Heart left ventricle (tissue), 16 donors: ENCODE results near the gene ARPC1B. TPM values are rescaled to one million over a fixed set of nuclear protein-coding genes. Genes with fewer than 3 reads are reported as not detected.

Experiments used
- ATAC-seq, 4 donors: fragments of 200-7000 bp; cut with Tn5 transposase; one replicate each; pipeline ENCODE4 v1.9.1; 2020 to 2022; ENCODE audit warnings: moderate library complexity in 4 of 4, mild to moderate bottlenecking in 3 of 4, moderate number of reproducible peaks in 1 of 4
- DNase-seq, 5 donors: peaks; one replicate each; pipeline ENCODE4 v3.0.0-alpha.2; 2020
- H3K27ac ChIP-seq, 12 donors: fragments of 200-600 bp; sonication (generic) in 4 of 12; one replicate each; pipeline versions ENCODE4 v1.5.0 to v1.8.0; 2016 to 2022; ENCODE audit warnings: mild to moderate bottlenecking in 2 of 12
- H3K27me3 ChIP-seq, 9 donors: fragments of 200-600 bp; sonication (generic) in 2 of 9; one replicate each; pipeline versions ENCODE4 v1.5.1 to v1.8.0; 2016 to 2022; ENCODE audit warnings: mild to moderate bottlenecking in 3 of 9
- H3K36me3 ChIP-seq, 9 donors: fragments of 200-600 bp; sonication (generic) in 2 of 9; one replicate each; pipeline versions ENCODE4 v1.5.0 to v1.8.0; 2018 to 2022; ENCODE audit warnings: mild to moderate bottlenecking in 2 of 9
- H3K4me1 ChIP-seq, 12 donors: fragments of 200-600 bp; sonication (generic) in 4 of 12; one replicate each; pipeline versions ENCODE4 v1.5.0 to v1.8.0; 2016 to 2022; ENCODE audit warnings: mild to moderate bottlenecking in 3 of 12
- H3K4me3 ChIP-seq, 12 donors: fragments of 200-600 bp; sonication (generic) in 4 of 12; one replicate each; pipeline versions ENCODE4 v1.5.0 to v1.8.0; 2017 to 2022; ENCODE audit warnings: mild to moderate bottlenecking in 9 of 12, moderate library complexity in 4 of 12
- H3K9me3 ChIP-seq, 12 donors: fragments of 200-600 bp; sonication (generic) in 4 of 12; one replicate each; pipeline versions ENCODE4 v1.5.0 to v1.8.0; 2016 to 2022; ENCODE audit warnings: mild to moderate bottlenecking in 1 of 12
- CTCF ChIP-seq, 12 donors: fragments of 200-600 bp; sonication (generic) in 4 of 12; IDR thresholded peaks; one replicate each; pipeline versions ENCODE4 v1.5.0 to v1.8.0; 2018 to 2022; ENCODE audit warnings: antibody characterized with exemption in 12 of 12, mild to moderate bottlenecking in 5 of 12
- POLR2A ChIP-seq, 2 donors: fragments of 450-650 bp; IDR thresholded peaks; one replicate each; pipeline ENCODE4 v1.6.1; 2017; ENCODE audit warnings: antibody characterized with exemption in 2 of 2, mild to moderate bottlenecking in 2 of 2, moderate library complexity in 2 of 2
- WGBS, 4 donors: extraction: QIAGEN DNeasy Blood & Tissue Kit in 2 of 4; methylation state at CpG; one replicate each; pipeline versions ENCODE4 v1.1.5 to v1.1.7; 2013 to 2018; 5-methylcytosine and 5-hydroxymethylcytosine counted together
- intact Hi-C, 10 donors: fragments of 100-400 bp; cut with DNase I; formaldehyde crosslinking; loops; one replicate each; pipeline versions ENCODE4 v1.11.1 to v1.14.2; 2022
- polyA plus RNA-seq, 2 donors: library from polyadenylated mRNA; stranded (reverse); fragments of 200-250 nt; gene quantifications; one replicate each; pipeline ENCODE4 v1.2.3, GENCODE V29; 2013
- total RNA-seq, 9 donors: library from RNA; depleted of rRNA in 2 of 9; stranded (reverse); fragments of >200 nt in 2 of 9; fragmentation: NEBNext Ultra II Directional in 3 of 9; extraction: Animal tissue kit (Norgen Biotek cat#: 25700) in 3 of 9; gene quantifications; one replicate each; pipeline versions ENCODE4 v1.1.0 to v1.2.4, GENCODE V29; 2016 to 2023
- donor health status: ischemic (EF 13 %, LVEDD 7.1; RV severe dilation, severe dysfunction).
- donor health status: healthy with polysubstance abuse.
- donor health status: DM: no; HTN: yes; CAD: no.
- donor health status: DM: no; HTN: no; CAD: no.
- donor health status: ischemic (EF 25% LVEDD 6.9; RV normal size, moderate dysfunction).
- donor health status: ischemic (EF 25% LVEDD 5.7; RV mildly dilated, moderate dysfunction).
- donor health status: healthy.
- donor health status: DM: yes; HTN: yes; CAD: no.
- donor health status: ischemic (EF 35%, LVEDD 5.7; RV mildly dilated, moderate dysfunction).
- donor health status: nonischemic (EF 11% LVEDD 7.7; RV severe dilation, severe dysfunction).
- donor health status: DM: yes; HTN: yes; CAD: no.
- donor health status: PGD.
- donor health status: ischemic (EF 29% LVEDD 5.4; RV normal size, mild dysfunction).
- donor health status: nonischemic (EF 23%, LVEDD 6.1; RV moderate dilation, normal function).

ARPC1B gene
- total and polyA plus RNA-seq, 11 donors = 17.2 to 142 (median 37.1) TPM

- Histone ChIP-seq H3K36me3 (peaks cover 0 to 91% (median 58%) of the 10 kb centered on the region in 9 donors), H3K4me1 (peaks cover 0 to 29% (median 6%) of the 10 kb centered on the region in 12 donors), H3K27ac (no peak overlapping the region), H3K9me3 (no peaks in the 10 kb centered on the region), H3K27me3 (no peaks in the 10 kb centered on the region), H3K4me3 (no peak overlapping the region)
- no peak for ATAC-seq
- WGBS, 4 donors = 90 to 95% (median 95%) methylated on average over 3 to 20 of the region's 20 CpGs
- no peak for TF ChIP-seq CTCF (IDR thresholded peaks at IDR 0.05)
- TF ChIP-seq POLR2A (IDR thresholded peaks at IDR 0.05) = no peak
- intact Hi-C loops = no loop called here
- DNase-seq = no peak
Measured at GRCh38 chr7:99387912-99388311, 13.4 kb downstream of the ARPC1B start.

- 91 to 95% (median 93%) methylated on average over 13 of the region's 13 CpGs for WGBS, 4 donors
- Histone ChIP-seq H3K9me3 (no peaks in the 10 kb centered on the region), H3K36me3 (peaks cover 0 to 93% (median 68%) of the 10 kb centered on the region in 9 donors), H3K27me3 (no peaks in the 10 kb centered on the region), H3K4me1 (peaks cover 0 to 21% (median 15%) of the 10 kb centered on the region in 12 donors), H3K27ac (no peak overlapping the region), H3K4me3 (no peak overlapping the region)
- peak in 1 of 5 donors; percentile 62 for DNase-seq
- intact Hi-C loops = no loop called here
- no peak for ATAC-seq
- no peak for TF ChIP-seq CTCF (IDR thresholded peaks at IDR 0.05)
- TF ChIP-seq POLR2A (IDR thresholded peaks at IDR 0.05) = no peak
Measured at GRCh38 chr7:99389772-99390171, 15.2 kb downstream of the ARPC1B start.

GRCh38 chr7:99390941-99391602, 16.5 kb downstream of the ARPC1B start:
- Histone ChIP-seq H3K9me3 (no peaks in the 10 kb centered on the region), H3K4me1 (peaks cover 0 to 21% (median 15%) of the 10 kb centered on the region in 12 donors), H3K27ac (no peak overlapping the region), H3K27me3 (no peaks in the 10 kb centered on the region), H3K4me3 (no peak overlapping the region), H3K36me3 (peaks cover 0 to 97% (median 75%) of the 10 kb centered on the region in 9 donors)
- 92 to 95% (median 92%) methylated on average over 23 of the region's 23 CpGs for WGBS, 4 donors
- ATAC-seq (no peak), DNase-seq (peak in 1 of 5 donors; percentile 35)
- intact Hi-C loops = no loop called here
- TF ChIP-seq POLR2A (IDR thresholded peaks at IDR 0.05) (no peak), CTCF (IDR thresholded peaks at IDR 0.05) (no peak)

GRCh38 chr7:99392046-99392445, 17.5 kb downstream of the ARPC1B start:
- H3K9me3 ChIP-seq = no peaks in the 10 kb centered on the region
- ATAC-seq = no peak
- TF ChIP-seq CTCF (IDR thresholded peaks at IDR 0.05) = no peak
- no peak for TF ChIP-seq POLR2A (IDR thresholded peaks at IDR 0.05)
- H3K4me3 ChIP-seq = peak overlapping the region in 6 of 12 donors; percentile 55 to 68 (median 58)
- no peak for DNase-seq
- H3K36me3 ChIP-seq = peaks cover 0 to 97% (median 73%) of the 10 kb centered on the region in 9 donors
- H3K27me3 ChIP-seq = no peaks in the 10 kb centered on the region
- H3K27ac ChIP-seq = peak overlapping the region in 4 of 12 donors; percentile 67 to 79 (median 77)
- H3K4me1 ChIP-seq = peaks cover 0 to 21% (median 15%) of the 10 kb centered on the region in 12 donors
- intact Hi-C loops = loop anchor here in 1 of 10 donors (2.0 kb wide), 1 partner anchor 17 kb away; the partner anchor contains the start of gene ARPC1B
- 91 to 95% (median 93%) methylated on average over 8 of the region's 8 CpGs for WGBS, 4 donors
